IgD-negative memory B cell (primary cell): Measurements from ENCODE around the gene MOCS1. TPM values are rescaled to one million over a fixed set of nuclear protein-coding genes. Genes with fewer than 3 reads are reported as not detected.

Experiments
- H3K27ac Mint-ChIP-seq, 3 donors: one replicate each; pipeline ENCODE4 v1.8.0; 2020 to 2022; ENCODE audit warnings: mild to moderate bottlenecking in 3 of 3, mixed read lengths in 3 of 3, moderate library complexity in 1 of 3
- H3K27me3 Mint-ChIP-seq: one replicate; pipeline ENCODE4 v1.8.0; 2021; ENCODE audit warnings: mixed read lengths
- H3K36me3 Mint-ChIP-seq: one replicate; pipeline ENCODE4 v1.8.0; 2020; ENCODE audit warnings: mild to moderate bottlenecking, mixed read lengths
- H3K4me1 Mint-ChIP-seq, 3 donors: one replicate each; pipeline ENCODE4 v1.8.0; 2020 to 2022; ENCODE audit warnings: mixed read lengths in 3 of 3, mild to moderate bottlenecking in 1 of 3
- H3K4me3 Mint-ChIP-seq, 4 donors: one replicate each; pipeline ENCODE4 v1.8.0; 2020 to 2022; ENCODE audit warnings: mild to moderate bottlenecking in 4 of 4, mixed read lengths in 4 of 4, moderate library complexity in 3 of 4
- H3K9me3 Mint-ChIP-seq, 3 donors: one replicate each; pipeline ENCODE4 v1.8.0; 2020 to 2021; ENCODE audit warnings: mixed read lengths in 3 of 3, mild to moderate bottlenecking in 1 of 3
- polyA plus RNA-seq: library from polyadenylated mRNA; unstranded; fragments of 300-500 nt; fragmentation: Illumina TruSeq; gene quantifications from one replicate; pipeline ENCODE4 v1.2.3, GENCODE V29; 2021

The MOCS1 gene
- polyA plus RNA-seq, 1 donor from 2014 or later: 0.19 TPM

GRCh38 chr6:39937686-39938333 lies 3.5 kb upstream of the MOCS1 start:
- Mint-ChIP-seq H3K27me3 (peaks cover 14% of the 10 kb centered on the region), H3K27ac (no peak overlapping the region), H3K4me3 (no peak overlapping the region), H3K36me3 (peaks cover 2% of the 10 kb centered on the region), H3K4me1 (peaks cover 0 to 2% (median 2%) of the 10 kb centered on the region in 3 donors), H3K9me3 (no peaks in the 10 kb centered on the region)

- Mint-ChIP-seq H3K27me3 (peaks cover 16% of the 10 kb centered on the region), H3K4me3 (no peak overlapping the region), H3K4me1 (peaks cover 0 to 2% (median 2%) of the 10 kb centered on the region in 3 donors), H3K36me3 (peaks cover 2% of the 10 kb centered on the region), H3K27ac (no peak overlapping the region), H3K9me3 (no peaks in the 10 kb centered on the region)
These were observed 2.6 kb upstream of the MOCS1 start for GRCh38 chr6:39936857-39937256.

- Mint-ChIP-seq H3K27me3 (peaks cover 18% of the 10 kb centered on the region), H3K9me3 (no peaks in the 10 kb centered on the region), H3K27ac (no peak overlapping the region), H3K36me3 (peaks cover 2% of the 10 kb centered on the region), H3K4me1 (peaks cover 0 to 2% (median 2%) of the 10 kb centered on the region in 3 donors), H3K4me3 (no peak overlapping the region)
These were observed 979 bp upstream of the MOCS1 start for GRCh38 chr6:39935241-39935640.

DNA sequence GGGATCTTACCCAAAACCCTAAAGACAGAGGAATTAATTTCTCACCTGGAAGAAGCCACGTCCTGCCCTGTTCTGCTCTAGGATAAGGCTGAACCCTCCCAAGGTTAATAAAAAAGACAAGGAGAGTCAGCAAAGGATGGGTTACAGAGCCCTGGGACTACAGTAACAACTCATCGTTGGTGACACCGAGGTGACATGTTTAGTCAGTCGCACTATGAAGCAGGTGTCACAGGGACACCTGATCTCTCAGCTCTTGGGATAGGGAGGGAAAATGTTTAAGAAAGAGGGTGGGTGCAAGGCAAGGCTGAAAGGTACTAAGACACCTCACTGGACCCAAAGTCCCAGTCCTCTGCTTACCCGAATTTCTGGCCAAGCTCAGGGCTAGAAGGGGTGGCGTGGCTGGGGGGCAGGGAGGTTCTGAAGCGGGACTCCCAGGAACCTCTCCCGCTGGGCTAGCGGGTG lies 562 bp downstream of the MOCS1 start:
- H3K4me1 Mint-ChIP-seq: peaks cover 0 to 2% (median 2%) of the 10 kb centered on the region in 3 donors
- H3K9me3 Mint-ChIP-seq: no peaks in the 10 kb centered on the region
- no peak overlapping the region for H3K27ac Mint-ChIP-seq
- H3K36me3 Mint-ChIP-seq: peaks cover 2% of the 10 kb centered on the region
- H3K4me3 Mint-ChIP-seq: peak overlapping the region in 3 of 4 donors; percentile 80 to 91 (median 80)
- peaks cover 20% of the 10 kb centered on the region for H3K27me3 Mint-ChIP-seq

DNA sequence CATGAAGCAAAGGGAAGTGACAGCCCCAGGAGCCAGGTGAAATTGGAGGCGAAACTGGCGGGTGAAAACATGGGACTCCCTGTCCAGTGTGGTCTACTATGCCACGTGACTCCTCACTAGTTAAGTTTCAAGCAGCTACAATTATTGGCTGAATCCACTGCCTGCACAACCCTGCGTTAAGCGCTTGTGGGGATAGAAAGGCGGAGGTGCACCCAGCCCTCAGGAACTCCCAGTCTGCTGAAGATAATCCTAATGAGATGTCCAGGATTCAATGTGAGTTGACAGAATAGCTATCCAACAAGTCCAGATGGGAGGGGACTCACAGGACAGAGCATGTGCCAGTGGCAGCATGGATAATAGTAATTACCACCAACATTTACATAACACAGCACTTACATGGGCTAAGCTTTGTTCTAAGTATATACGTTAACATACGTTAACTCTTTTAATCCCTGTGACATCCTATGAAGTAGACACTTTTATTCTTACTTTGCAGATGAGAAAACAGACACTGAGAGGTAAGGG lies 1.8 kb downstream of the MOCS1 start:
- no peaks in the 10 kb centered on the region for H3K9me3 Mint-ChIP-seq
- H3K4me1 Mint-ChIP-seq: peaks cover 0 to 2% (median 2%) of the 10 kb centered on the region in 3 donors
- H3K36me3 Mint-ChIP-seq: no peaks in the 10 kb centered on the region
- peaks cover 16% of the 10 kb centered on the region for H3K27me3 Mint-ChIP-seq
- no peak overlapping the region for H3K4me3 Mint-ChIP-seq
- H3K27ac Mint-ChIP-seq: no peak overlapping the region

DNA sequence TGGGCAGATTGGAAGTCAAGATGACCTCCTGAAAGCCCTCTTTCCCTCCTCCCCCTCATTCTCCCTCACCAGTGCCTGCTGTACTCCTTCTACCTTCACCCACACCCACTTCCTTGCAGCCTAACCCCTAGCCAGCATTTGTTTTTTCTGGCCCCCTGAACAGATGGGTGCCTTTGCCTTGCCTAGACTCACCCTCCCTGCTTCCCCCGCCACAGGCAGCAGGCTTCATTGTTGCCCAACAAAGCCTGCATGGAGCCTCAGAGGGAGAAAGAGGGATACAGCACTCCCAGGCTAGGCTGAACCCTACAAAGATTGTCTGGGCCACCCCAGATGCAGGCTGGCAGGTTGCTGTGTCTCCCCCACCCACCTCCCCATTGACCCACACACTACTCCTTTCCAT lies 2.7 kb downstream of the MOCS1 start:
- peak overlapping the region in 1 of 3 donors; percentile 80 for H3K27ac Mint-ChIP-seq
- H3K9me3 Mint-ChIP-seq: no peaks in the 10 kb centered on the region
- H3K27me3 Mint-ChIP-seq: peaks cover 16% of the 10 kb centered on the region
- no peaks in the 10 kb centered on the region for H3K36me3 Mint-ChIP-seq
- H3K4me1 Mint-ChIP-seq: peaks cover 0 to 2% (median 2%) of the 10 kb centered on the region in 3 donors
- H3K4me3 Mint-ChIP-seq: no peak overlapping the region

DNA sequence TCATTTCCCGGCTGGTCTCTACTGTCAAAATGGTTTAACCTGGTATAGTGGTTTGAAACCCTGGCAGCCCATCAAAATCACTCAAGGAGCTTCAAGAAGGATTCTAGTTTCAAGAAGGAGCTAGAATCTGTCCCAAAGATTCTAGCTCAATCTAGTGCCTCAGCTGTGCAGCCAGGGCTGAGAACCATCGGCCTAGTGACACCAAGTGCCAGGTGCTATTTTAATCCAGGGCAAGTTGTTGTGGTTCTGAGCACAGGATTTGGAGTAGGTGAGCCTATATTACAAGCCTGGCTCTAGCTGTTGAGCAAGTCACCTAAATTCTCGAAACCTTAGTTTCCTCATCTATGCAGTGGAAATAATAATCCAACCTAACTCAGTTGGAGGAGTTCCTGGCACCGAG lies 3.7 kb downstream of the MOCS1 start:
- H3K9me3 Mint-ChIP-seq: no peaks in the 10 kb centered on the region

DNA sequence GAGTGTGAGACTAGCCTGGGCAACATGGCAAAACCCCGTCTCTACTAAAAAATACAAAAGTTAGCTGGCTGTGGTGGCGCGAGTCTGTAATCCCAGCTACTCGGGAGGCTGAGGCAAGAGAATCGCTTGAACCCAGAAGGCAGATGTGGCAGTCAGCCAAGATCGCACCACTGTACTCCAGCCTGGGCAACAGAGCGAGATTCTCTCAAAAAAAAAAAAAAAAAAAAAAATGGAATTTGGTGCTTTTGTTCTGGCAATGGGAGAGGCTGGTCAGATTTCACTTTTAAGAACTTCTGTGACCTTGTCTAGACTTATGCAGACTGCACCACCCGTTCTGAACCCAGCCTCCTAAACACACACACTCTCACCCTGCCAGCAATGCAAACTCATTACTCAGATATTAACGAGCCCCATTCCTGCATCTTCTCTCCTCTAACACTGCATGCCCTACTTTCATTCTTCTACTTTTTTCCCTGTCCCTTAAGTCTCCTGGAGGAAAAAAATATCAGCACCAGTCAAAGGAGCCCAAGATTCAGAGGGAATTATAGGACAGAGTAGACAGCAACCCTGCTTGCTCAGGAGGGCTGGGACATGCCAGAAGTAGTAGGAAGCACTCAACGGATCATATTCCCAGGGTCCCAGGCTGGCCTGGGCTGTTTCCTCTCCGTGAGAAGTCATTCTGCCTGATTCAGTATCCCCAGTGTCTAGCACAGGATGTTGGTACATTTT lies 4.4 kb downstream of the MOCS1 start:
- no peaks in the 10 kb centered on the region for H3K36me3 Mint-ChIP-seq
- no peak overlapping the region for H3K27ac Mint-ChIP-seq
- no peak overlapping the region for H3K4me3 Mint-ChIP-seq
- H3K4me1 Mint-ChIP-seq: peaks cover 0 to 2% (median 2%) of the 10 kb centered on the region in 3 donors
- no peaks in the 10 kb centered on the region for H3K9me3 Mint-ChIP-seq
- H3K27me3 Mint-ChIP-seq: peaks cover 11% of the 10 kb centered on the region

More for the DNA sequence above, 3.7 kb downstream of the MOCS1 start:
- Mint-ChIP-seq H3K27me3 (peaks cover 11% of the 10 kb centered on the region), H3K4me1 (peaks cover 0 to 2% (median 2%) of the 10 kb centered on the region in 3 donors), H3K27ac (no peak overlapping the region), H3K4me3 (no peak overlapping the region), H3K36me3 (no peaks in the 10 kb centered on the region)

- peaks cover 0 to 2% (median 2%) of the 10 kb centered on the region in 3 donors for H3K4me1 Mint-ChIP-seq
- no peak overlapping the region for H3K27ac Mint-ChIP-seq
- H3K27me3 Mint-ChIP-seq: peaks cover 11% of the 10 kb centered on the region
- no peaks in the 10 kb centered on the region for H3K36me3 Mint-ChIP-seq
- H3K4me3 Mint-ChIP-seq: no peak overlapping the region
- no peaks in the 10 kb centered on the region for H3K9me3 Mint-ChIP-seq
These were observed 5.1 kb downstream of the MOCS1 start for GRCh38 chr6:39929039-39929732.

DNA sequence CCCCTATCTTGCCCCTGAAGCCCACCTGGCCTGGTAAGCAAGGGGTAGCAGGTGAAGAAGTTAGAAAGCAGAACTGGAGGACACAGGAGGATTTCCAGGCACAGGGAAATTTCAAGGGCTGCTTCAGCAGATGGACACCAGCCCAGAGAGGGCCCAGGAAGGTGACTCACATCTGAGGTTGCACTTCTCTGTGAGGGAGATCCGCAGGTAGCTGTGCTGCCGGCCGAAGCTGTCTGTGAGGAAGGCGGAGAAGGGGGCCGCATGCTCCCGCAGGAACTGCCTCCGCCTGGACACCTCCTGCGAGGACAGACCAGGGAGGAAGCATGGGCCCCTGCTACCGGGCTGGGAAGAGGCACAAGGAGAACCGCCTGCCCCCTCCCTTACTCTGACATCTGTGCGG lies 7.1 kb downstream of the MOCS1 start:
- Mint-ChIP-seq H3K27me3 (peaks cover 6% of the 10 kb centered on the region), H3K36me3 (no peaks in the 10 kb centered on the region), H3K4me1 (no peaks in the 10 kb centered on the region), H3K9me3 (no peaks in the 10 kb centered on the region), H3K4me3 (no peak overlapping the region), H3K27ac (peak overlapping the region in 1 of 3 donors; percentile 16)

- Mint-ChIP-seq H3K36me3 (no peaks in the 10 kb centered on the region), H3K4me3 (no peak overlapping the region), H3K4me1 (no peaks in the 10 kb centered on the region), H3K27me3 (peaks cover 2% of the 10 kb centered on the region), H3K27ac (peak overlapping the region in 1 of 3 donors; percentile 16), H3K9me3 (no peaks in the 10 kb centered on the region)
These were observed 7.6 kb downstream of the MOCS1 start for GRCh38 chr6:39926668-39927067.

DNA sequence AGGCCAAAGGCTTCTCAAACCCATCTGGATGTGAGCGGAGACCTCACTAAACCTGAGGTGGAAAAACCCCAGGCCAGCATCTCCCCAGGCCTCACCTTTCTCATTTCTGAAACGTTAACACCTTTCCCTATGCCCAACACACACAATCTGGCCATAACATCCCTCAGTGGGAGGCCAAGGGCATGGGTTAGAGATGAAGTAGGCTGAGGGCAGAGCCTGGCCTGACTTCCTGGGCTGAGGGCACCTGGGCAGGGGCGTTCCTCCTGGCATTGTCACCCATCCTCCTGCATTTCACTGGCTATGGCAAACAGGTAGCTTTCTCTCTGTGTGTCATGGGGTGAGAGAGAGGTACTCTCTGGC lies 8.4 kb downstream of the MOCS1 start:
- Mint-ChIP-seq H3K9me3 (no peaks in the 10 kb centered on the region), H3K27me3 (peaks cover 2% of the 10 kb centered on the region), H3K4me3 (no peak overlapping the region), H3K27ac (no peak overlapping the region), H3K4me1 (no peaks in the 10 kb centered on the region), H3K36me3 (no peaks in the 10 kb centered on the region)

DNA sequence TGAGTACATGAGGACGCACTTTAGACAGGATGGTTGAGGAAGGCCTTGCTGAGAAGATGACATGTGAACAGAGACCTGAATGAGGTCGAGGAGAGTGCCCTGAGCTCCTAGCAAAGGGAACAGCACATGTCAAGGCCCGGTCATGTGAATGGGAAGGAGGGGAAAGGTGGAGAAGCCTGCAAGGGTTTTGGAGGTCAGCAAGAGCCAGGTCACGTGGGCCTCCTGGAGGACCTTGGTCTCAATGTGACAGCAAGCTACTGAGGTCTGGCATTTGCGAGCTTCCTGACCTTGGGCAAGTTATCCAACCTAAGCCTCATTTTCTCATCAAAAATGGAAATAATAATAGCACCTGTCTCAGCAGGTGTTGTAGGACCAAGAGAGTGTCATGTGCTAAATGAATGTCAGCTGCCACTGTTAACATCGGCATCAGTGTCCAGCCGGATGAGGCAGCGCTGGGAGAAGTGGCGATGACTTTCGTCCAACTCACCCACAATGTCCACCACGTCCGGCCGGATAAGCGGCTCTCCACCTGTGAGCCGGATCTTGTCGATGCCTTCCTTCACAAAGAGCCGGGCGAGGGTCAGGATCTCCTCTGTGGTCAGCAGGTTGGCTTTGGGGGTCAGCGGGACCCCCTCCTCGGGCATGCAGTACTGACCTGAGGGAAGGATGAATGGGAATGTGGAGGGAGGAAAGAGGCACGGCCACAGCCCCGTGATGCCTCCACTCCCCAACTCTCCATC lies 8.9 kb downstream of the MOCS1 start:
- Mint-ChIP-seq H3K27ac (no peak overlapping the region), H3K4me1 (no peaks in the 10 kb centered on the region), H3K27me3 (peaks cover 2% of the 10 kb centered on the region), H3K36me3 (no peaks in the 10 kb centered on the region), H3K4me3 (no peak overlapping the region), H3K9me3 (no peaks in the 10 kb centered on the region)

GRCh38 chr6:39924283-39924682 lies 10.0 kb downstream of the MOCS1 start:
- no peaks in the 10 kb centered on the region for H3K4me1 Mint-ChIP-seq
- H3K4me3 Mint-ChIP-seq: no peak overlapping the region
- H3K27me3 Mint-ChIP-seq: peaks cover 2% of the 10 kb centered on the region
- no peaks in the 10 kb centered on the region for H3K9me3 Mint-ChIP-seq
- no peaks in the 10 kb centered on the region for H3K36me3 Mint-ChIP-seq
- H3K27ac Mint-ChIP-seq: no peak overlapping the region

DNA sequence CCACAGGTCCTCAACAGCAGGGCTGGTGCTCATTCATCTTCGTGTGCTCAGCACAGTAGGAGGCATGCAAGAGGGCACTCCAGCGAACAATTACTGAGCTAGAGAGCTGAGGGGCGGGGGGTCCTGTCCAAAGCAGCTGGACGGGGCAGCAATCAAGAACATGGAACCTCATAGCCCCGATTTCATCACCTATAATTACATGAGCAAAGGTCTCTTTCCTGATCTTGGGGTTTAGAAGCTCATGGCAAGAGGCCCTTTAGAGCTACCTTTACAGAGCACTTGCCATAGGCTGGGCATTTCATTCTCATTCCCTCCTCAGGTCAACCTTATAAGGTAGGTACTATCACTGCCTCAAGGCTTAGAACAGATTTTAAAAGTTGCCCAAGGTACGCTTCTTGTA lies 10.4 kb downstream of the MOCS1 start:
- H3K4me1 Mint-ChIP-seq: no peaks in the 10 kb centered on the region

More for the DNA sequence above, 10.4 kb downstream of the MOCS1 start:
- Mint-ChIP-seq H3K27me3 (no peaks in the 10 kb centered on the region), H3K9me3 (no peaks in the 10 kb centered on the region), H3K4me3 (no peak overlapping the region), H3K27ac (no peak overlapping the region), H3K36me3 (no peaks in the 10 kb centered on the region)
